Measurements from ENCODE around the gene CCT6A. TPM values are rescaled to one million over a fixed set of nuclear protein-coding genes. Genes with fewer than 3 reads are reported as not detected.

Gene CCT6A
- total and polyA plus RNA-seq, 9 of the 15 experiments (the other 6 are each of a cell fraction or from before 2014, with no cell fraction given), result 244 to 708 (median 387) TPM

DNA sequence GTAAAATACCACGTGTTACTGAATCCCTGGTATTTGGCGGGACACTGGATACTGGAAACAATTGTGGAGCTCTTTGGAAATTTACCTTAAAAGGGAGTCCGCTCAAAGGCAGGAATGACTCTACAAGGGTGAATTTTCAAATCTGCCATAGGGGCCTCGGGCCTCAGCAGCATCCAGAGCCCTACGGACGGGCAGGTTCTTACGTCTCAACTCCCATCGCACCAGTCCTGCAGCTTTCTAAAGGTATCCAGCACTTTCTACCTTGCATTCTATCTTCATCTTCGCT lies 569 bp upstream of the CCT6A start (continued):
- TF ChIP-seq, protein P1, sequence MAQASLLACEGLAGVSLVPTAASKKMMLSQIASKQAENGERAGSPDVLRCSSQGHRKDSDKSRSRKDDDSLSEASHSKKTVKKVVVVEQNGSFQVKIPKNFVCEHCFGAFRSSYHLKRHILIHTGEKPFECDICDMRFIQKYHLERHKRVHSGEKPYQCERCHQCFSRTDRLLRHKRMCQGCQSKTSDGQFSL (CRISPR knock-in tag; IDR thresholded peaks at IDR 0.05), result no peak
- TF ChIP-seq, protein P1 (tag; IDR thresholded peaks at IDR 0.05), result no peak
- TF ChIP-seq NFRKB (IDR thresholded peaks at IDR 0.05; ENCODE audit: low read depth), result no peak; the same call in none of the 2 replicates
- TF ChIP-seq ZEB2 (IDR thresholded peaks at IDR 0.05), result no peak; the same call in 1 of the 2 replicates
- no peak for TF ChIP-seq HDAC2 (IDR thresholded peaks at IDR 0.05)
- TF ChIP-seq SAFB2 (IDR thresholded peaks at IDR 0.05; ENCODE audit: borderline replicate concordance, low read depth, low read length, severe bottlenecking), result no peak
- TF ChIP-seq SRF (CRISPR knock-in tag; IDR thresholded peaks at IDR 0.05), result no peak; a peak in 1 of 4 replicates
- no peak for TF ChIP-seq ZFP36 (IDR thresholded peaks at IDR 0.05; ENCODE audit: low read depth, low read length, partially characterized antibody)
- TF ChIP-seq SMAD4 (CRISPR knock-in tag; conservative IDR thresholded peaks at IDR 0.05), result no peak
- TF ChIP-seq, protein P2, sequence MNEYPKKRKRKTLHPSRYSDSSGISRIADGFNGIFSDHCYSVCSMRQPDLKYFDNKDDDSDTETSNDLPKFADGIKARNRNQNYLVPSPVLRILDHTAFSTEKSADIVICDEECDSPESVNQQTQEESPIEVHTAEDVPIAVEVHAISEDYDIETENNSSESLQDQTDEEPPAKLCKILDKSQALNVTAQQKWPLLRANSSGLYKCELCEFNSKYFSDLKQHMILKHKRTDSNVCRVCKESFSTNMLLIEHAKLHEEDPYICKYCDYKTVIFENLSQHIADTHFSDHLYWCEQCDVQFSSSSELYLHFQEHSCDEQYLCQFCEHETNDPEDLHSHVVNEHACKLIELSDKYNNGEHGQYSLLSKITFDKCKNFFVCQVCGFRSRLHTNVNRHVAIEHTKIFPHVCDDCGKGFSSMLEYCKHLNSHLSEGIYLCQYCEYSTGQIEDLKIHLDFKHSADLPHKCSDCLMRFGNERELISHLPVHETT (CRISPR knock-in tag; conservative IDR thresholded peaks at IDR 0.05 in 1 of 2, IDR thresholded peaks at IDR 0.05 in 1 of 2), result no peak
- no peak for TF ChIP-seq MTF1 (CRISPR knock-in tag; IDR thresholded peaks at IDR 0.05; ENCODE audit: borderline replicate concordance)
- no peak for TF ChIP-seq MYC (IDR thresholded peaks at IDR 0.05; ENCODE audit: low read depth, low read length)
- TF ChIP-seq MYC (CRISPR knock-in tag; IDR thresholded peaks at IDR 0.05; ENCODE audit: borderline replicate concordance, low read depth), result 0 out of 2 replicates have a peak, but pooled peaks have one; percentile 73
- no peak for TF ChIP-seq TCF3 (CRISPR knock-in tag; IDR thresholded peaks at IDR 0.05)
- TF ChIP-seq DMBX1 (CRISPR knock-in tag; IDR thresholded peaks at IDR 0.05; ENCODE audit: borderline replicate concordance), result no peak
- TF ChIP-seq MEF2A (IDR thresholded peaks at IDR 0.05; ENCODE audit: control insufficient read depth, low read depth, low read length), result no peak
- TF ChIP-seq, protein P3, sequence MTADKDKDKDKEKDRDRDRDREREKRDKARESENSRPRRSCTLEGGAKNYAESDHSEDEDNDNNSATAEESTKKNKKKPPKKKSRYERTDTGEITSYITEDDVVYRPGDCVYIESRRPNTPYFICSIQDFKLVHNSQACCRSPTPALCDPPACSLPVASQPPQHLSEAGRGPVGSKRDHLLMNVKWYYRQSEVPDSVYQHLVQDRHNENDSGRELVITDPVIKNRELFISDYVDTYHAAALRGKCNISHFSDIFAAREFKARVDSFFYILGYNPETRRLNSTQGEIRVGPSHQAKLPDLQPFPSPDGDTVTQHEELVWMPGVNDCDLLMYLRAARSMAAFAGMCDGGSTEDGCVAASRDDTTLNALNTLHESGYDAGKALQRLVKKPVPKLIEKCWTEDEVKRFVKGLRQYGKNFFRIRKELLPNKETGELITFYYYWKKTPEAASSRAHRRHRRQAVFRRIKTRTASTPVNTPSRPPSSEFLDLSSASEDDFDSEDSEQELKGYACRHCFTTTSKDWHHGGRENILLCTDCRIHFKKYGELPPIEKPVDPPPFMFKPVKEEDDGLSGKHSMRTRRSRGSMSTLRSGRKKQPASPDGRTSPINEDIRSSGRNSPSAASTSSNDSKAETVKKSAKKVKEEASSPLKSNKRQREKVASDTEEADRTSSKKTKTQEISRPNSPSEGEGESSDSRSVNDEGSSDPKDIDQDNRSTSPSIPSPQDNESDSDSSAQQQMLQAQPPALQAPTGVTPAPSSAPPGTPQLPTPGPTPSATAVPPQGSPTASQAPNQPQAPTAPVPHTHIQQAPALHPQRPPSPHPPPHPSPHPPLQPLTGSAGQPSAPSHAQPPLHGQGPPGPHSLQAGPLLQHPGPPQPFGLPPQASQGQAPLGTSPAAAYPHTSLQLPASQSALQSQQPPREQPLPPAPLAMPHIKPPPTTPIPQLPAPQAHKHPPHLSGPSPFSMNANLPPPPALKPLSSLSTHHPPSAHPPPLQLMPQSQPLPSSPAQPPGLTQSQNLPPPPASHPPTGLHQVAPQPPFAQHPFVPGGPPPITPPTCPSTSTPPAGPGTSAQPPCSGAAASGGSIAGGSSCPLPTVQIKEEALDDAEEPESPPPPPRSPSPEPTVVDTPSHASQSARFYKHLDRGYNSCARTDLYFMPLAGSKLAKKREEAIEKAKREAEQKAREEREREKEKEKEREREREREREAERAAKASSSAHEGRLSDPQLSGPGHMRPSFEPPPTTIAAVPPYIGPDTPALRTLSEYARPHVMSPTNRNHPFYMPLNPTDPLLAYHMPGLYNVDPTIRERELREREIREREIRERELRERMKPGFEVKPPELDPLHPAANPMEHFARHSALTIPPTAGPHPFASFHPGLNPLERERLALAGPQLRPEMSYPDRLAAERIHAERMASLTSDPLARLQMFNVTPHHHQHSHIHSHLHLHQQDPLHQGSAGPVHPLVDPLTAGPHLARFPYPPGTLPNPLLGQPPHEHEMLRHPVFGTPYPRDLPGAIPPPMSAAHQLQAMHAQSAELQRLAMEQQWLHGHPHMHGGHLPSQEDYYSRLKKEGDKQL (CRISPR knock-in tag; IDR thresholded peaks at IDR 0.05; ENCODE audit: borderline replicate concordance), result no peak
- no peak for TF ChIP-seq TAF9B (IDR thresholded peaks at IDR 0.05; ENCODE audit: partially characterized antibody)
- no peak for TF ChIP-seq STAG1 (CRISPR knock-in tag; IDR thresholded peaks at IDR 0.05; ENCODE audit: borderline replicate concordance)
- TF ChIP-seq TARDBP (IDR thresholded peaks at IDR 0.05), result no peak
